ENCODE data around the gene EEF1AKMT1. TPM values are rescaled to one million over a fixed set of nuclear protein-coding genes. Genes with fewer than 3 reads are reported as not detected.
"Not testable (repeated sequence)": the region's sequence is repeated elsewhere in the genome, so short reads cannot be mapped to it uniquely, and the experiment has no call there.

The EEF1AKMT1 gene
- total and polyA plus RNA-seq, 2 experiments from 2014 or later: 13.7 to 23.1 TPM

- H3K9me2 ChIP-seq (ENCODE audit: insufficient read depth): no peaks in the 10 kb centered on the region
- H3K4me3 ChIP-seq: no peak overlapping the region
- 92 to 95% methylated on average over 3 of the region's 3 CpGs for WGBS, 2 experiments (ENCODE audit: low coverage in 1 of 2, low lambda C conversion rate in 2 of 2, missing lambda C conversion rate in 2 of 2)
- no peaks in the 10 kb centered on the region for H4K20me1 ChIP-seq (ENCODE audit: insufficient read depth)
- H3F3A ChIP-seq (ENCODE audit: insufficient read depth): no peaks in the 10 kb centered on the region
- DNase-seq: no peak
- H3K4me1 ChIP-seq (ENCODE audit: insufficient read depth): no peaks in the 10 kb centered on the region
- H3K79me2 ChIP-seq (ENCODE audit: insufficient read depth): no peaks in the 10 kb centered on the region
- in situ Hi-C loops (cut with MboI): no loop called here
- no peak overlapping the region for H3K9ac ChIP-seq
- no peak overlapping the region for H2AFZ ChIP-seq
- H3K36me3 ChIP-seq (ENCODE audit: low read depth): no peaks in the 10 kb centered on the region
- H3K27me3 ChIP-seq (replicated peaks; ENCODE audit: insufficient read depth): no peaks in the 10 kb centered on the region
- no peak overlapping the region for H3K4me2 ChIP-seq (ENCODE audit: unreplicated experiment)
- no peak overlapping the region for H3K27ac ChIP-seq
- no peaks in the 10 kb centered on the region for H3K9me3 ChIP-seq (ENCODE audit: low read depth)
- TF ChIP-seq EZH2phosphoT487 (IDR thresholded peaks at IDR 0.05; ENCODE audit: insufficient read depth, low read depth): no peak
- no peak for TF ChIP-seq EZH2 (IDR thresholded peaks at IDR 0.05; ENCODE audit: insufficient read depth, poor library complexity, severe bottlenecking)
Observed at GRCh38 chr13:20760872-20761271, 12.9 kb downstream of the EEF1AKMT1 start.

- no peak for TF ChIP-seq EZH2phosphoT487 (IDR thresholded peaks at IDR 0.05; ENCODE audit: insufficient read depth, low read depth)
- TF ChIP-seq EZH2 (IDR thresholded peaks at IDR 0.05; ENCODE audit: insufficient read depth, poor library complexity, severe bottlenecking): no peak
Observed at GRCh38 chr13:20754009-20754408, 19.8 kb downstream of the EEF1AKMT1 start.

GRCh38 chr13:20749377-20749776 is 24.4 kb downstream of the EEF1AKMT1 start:
- Histone ChIP-seq H3K4me1 (ENCODE audit: insufficient read depth) (no peaks in the 10 kb centered on the region), H3K4me2 (ENCODE audit: unreplicated experiment) (no peak overlapping the region), H3K9ac (no peak overlapping the region), H3F3A (ENCODE audit: insufficient read depth) (no peaks in the 10 kb centered on the region), H3K9me3 (ENCODE audit: low read depth) (peaks cover 6% of the 10 kb centered on the region), H3K9me2 (ENCODE audit: insufficient read depth) (no peaks in the 10 kb centered on the region), H2AFZ (no peak overlapping the region), H3K36me3 (ENCODE audit: low read depth) (0 out of 2 replicates have a peak, but pooled peaks cover 10% of the 10 kb centered on the region), H3K4me3 (no peak overlapping the region), H4K20me1 (ENCODE audit: insufficient read depth) (no peaks in the 10 kb centered on the region), H3K27ac (no peak overlapping the region), H3K27me3 (replicated peaks; ENCODE audit: insufficient read depth) (no peaks in the 10 kb centered on the region), H3K79me2 (ENCODE audit: insufficient read depth) (no peaks in the 10 kb centered on the region)
- in situ Hi-C loops (cut with MboI): no loop called here
- no peak for DNase-seq
- no peak for TF ChIP-seq EZH2phosphoT487 (IDR thresholded peaks at IDR 0.05; ENCODE audit: insufficient read depth, low read depth)
- no peak for TF ChIP-seq EZH2 (IDR thresholded peaks at IDR 0.05; ENCODE audit: insufficient read depth, poor library complexity, severe bottlenecking)
- WGBS, 2 experiments (ENCODE audit: low coverage in 1 of 2, low lambda C conversion rate in 2 of 2, missing lambda C conversion rate in 2 of 2): 88 to 90% methylated on average over 1 of the region's 1 CpG

More at GRCh38 chr13:20754009-20754408, 19.8 kb downstream of the EEF1AKMT1 start:
- Histone ChIP-seq H3F3A (ENCODE audit: insufficient read depth) (no peaks in the 10 kb centered on the region), H2AFZ (no peak overlapping the region), H3K36me3 (ENCODE audit: low read depth) (0 out of 2 replicates have a peak, but pooled peaks cover 10% of the 10 kb centered on the region), H3K4me1 (ENCODE audit: insufficient read depth) (no peaks in the 10 kb centered on the region), H3K4me3 (no peak overlapping the region), H3K79me2 (ENCODE audit: insufficient read depth) (no peaks in the 10 kb centered on the region), H3K4me2 (ENCODE audit: unreplicated experiment) (no peak overlapping the region), H3K9me2 (ENCODE audit: insufficient read depth) (no peaks in the 10 kb centered on the region), H3K27me3 (replicated peaks; ENCODE audit: insufficient read depth) (no peaks in the 10 kb centered on the region), H3K9me3 (ENCODE audit: low read depth) (peaks cover 6% of the 10 kb centered on the region), H3K27ac (no peak overlapping the region), H4K20me1 (ENCODE audit: insufficient read depth) (no peaks in the 10 kb centered on the region), H3K9ac (no peak overlapping the region)
- DNase-seq: no peak
- in situ Hi-C loops (cut with MboI): no loop called here

GRCh38 chr13:20743830-20744404 is 29.8 kb downstream of the EEF1AKMT1 start:
- H3K4me1 ChIP-seq (ENCODE audit: insufficient read depth); H3F3A ChIP-seq (ENCODE audit: insufficient read depth); H4K20me1 ChIP-seq (ENCODE audit: insufficient read depth); DNase-seq; H3K36me3 ChIP-seq (ENCODE audit: low read depth); H3K27me3 ChIP-seq (replicated peaks; ENCODE audit: insufficient read depth); H3K79me2 ChIP-seq (ENCODE audit: insufficient read depth); H3K4me3 ChIP-seq; H3K27ac ChIP-seq; in situ Hi-C loops (cut with MboI); H3K9ac ChIP-seq; H3K9me2 ChIP-seq (ENCODE audit: insufficient read depth); H3K4me2 ChIP-seq (ENCODE audit: unreplicated experiment); H3K9me3 ChIP-seq (ENCODE audit: low read depth); H2AFZ ChIP-seq: not testable (repeated sequence)
- 69 to 71% methylated on average over 4 of the region's 4 CpGs for WGBS, 2 experiments (ENCODE audit: low coverage in 1 of 2, low lambda C conversion rate in 2 of 2, missing lambda C conversion rate in 2 of 2)

DNA sequence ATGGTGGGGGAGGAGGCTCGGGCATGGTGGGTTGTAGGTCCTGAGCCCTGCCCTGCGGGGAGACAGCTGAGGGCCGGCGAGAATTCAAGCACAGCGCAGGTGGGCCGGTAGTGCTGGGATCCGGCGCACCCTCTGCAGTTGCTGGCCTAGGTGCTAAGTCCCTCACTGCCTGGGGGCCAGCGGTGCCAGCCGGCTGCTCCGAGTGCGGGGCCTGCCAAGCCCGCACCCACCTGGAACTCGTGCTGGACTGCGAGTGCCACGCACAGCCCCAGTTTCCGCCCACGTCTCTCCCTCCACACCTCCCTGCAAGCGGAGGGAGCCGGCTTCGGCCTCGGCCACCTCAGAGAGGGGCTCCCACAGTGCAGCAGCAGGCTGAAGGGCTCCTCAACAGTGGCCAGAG is 33.7 kb downstream of the EEF1AKMT1 start:
- H3K27me3 ChIP-seq (replicated peaks; ENCODE audit: insufficient read depth): no peaks in the 10 kb centered on the region
- no peaks in the 10 kb centered on the region for H3K9me2 ChIP-seq (ENCODE audit: insufficient read depth)
- no peak overlapping the region for H3K4me3 ChIP-seq
- in situ Hi-C loops (cut with MboI): no loop called here
- no peaks in the 10 kb centered on the region for H3K79me2 ChIP-seq (ENCODE audit: insufficient read depth)
- no peaks in the 10 kb centered on the region for H3K9me3 ChIP-seq (ENCODE audit: low read depth)
- H3K4me2 ChIP-seq (ENCODE audit: unreplicated experiment): no peak overlapping the region
- no peak overlapping the region for H3K9ac ChIP-seq
- H3K4me1 ChIP-seq (ENCODE audit: insufficient read depth): no peaks in the 10 kb centered on the region
- no peaks in the 10 kb centered on the region for H3F3A ChIP-seq (ENCODE audit: insufficient read depth)
- H3K27ac ChIP-seq: no peak overlapping the region
- H4K20me1 ChIP-seq (ENCODE audit: insufficient read depth): no peaks in the 10 kb centered on the region
- TF ChIP-seq EZH2 (IDR thresholded peaks at IDR 0.05; ENCODE audit: insufficient read depth, poor library complexity, severe bottlenecking) (no peak), EZH2phosphoT487 (IDR thresholded peaks at IDR 0.05; ENCODE audit: insufficient read depth, low read depth) (no peak)
- DNase-seq: no peak
- no peaks in the 10 kb centered on the region for H3K36me3 ChIP-seq (ENCODE audit: low read depth)
- WGBS, 2 experiments (ENCODE audit: low coverage in 1 of 2, low lambda C conversion rate in 2 of 2, missing lambda C conversion rate in 2 of 2): 97 to 98% methylated on average over 22 of the region's 22 CpGs
- H2AFZ ChIP-seq: no peak overlapping the region
